Stimulated activated CD8-positive, alpha-beta memory T cell treated with anti-CD3 and anti-CD28 coated beads, Interleukin-7, amount 100 ng/mL, for 48 hours (primary cell): ENCODE measurements around the gene METTL16.
"Not testable (repeated sequence)": the region's sequence is repeated elsewhere in the genome, so short reads cannot be mapped to it uniquely, and the experiment has no call there.

Experiments
- DNase-seq, 2 donors: peaks; one replicate each; pipeline ENCODE4 v3.0.0-alpha.2; 2020; ENCODE audit warnings: low read depth in 1 of 2; ENCODE audit errors: extremely low read depth in 1 of 2

Gene METTL16, protein sequence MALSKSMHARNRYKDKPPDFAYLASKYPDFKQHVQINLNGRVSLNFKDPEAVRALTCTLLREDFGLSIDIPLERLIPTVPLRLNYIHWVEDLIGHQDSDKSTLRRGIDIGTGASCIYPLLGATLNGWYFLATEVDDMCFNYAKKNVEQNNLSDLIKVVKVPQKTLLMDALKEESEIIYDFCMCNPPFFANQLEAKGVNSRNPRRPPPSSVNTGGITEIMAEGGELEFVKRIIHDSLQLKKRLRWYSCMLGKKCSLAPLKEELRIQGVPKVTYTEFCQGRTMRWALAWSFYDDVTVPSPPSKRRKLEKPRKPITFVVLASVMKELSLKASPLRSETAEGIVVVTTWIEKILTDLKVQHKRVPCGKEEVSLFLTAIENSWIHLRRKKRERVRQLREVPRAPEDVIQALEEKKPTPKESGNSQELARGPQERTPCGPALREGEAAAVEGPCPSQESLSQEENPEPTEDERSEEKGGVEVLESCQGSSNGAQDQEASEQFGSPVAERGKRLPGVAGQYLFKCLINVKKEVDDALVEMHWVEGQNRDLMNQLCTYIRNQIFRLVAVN

DNA sequence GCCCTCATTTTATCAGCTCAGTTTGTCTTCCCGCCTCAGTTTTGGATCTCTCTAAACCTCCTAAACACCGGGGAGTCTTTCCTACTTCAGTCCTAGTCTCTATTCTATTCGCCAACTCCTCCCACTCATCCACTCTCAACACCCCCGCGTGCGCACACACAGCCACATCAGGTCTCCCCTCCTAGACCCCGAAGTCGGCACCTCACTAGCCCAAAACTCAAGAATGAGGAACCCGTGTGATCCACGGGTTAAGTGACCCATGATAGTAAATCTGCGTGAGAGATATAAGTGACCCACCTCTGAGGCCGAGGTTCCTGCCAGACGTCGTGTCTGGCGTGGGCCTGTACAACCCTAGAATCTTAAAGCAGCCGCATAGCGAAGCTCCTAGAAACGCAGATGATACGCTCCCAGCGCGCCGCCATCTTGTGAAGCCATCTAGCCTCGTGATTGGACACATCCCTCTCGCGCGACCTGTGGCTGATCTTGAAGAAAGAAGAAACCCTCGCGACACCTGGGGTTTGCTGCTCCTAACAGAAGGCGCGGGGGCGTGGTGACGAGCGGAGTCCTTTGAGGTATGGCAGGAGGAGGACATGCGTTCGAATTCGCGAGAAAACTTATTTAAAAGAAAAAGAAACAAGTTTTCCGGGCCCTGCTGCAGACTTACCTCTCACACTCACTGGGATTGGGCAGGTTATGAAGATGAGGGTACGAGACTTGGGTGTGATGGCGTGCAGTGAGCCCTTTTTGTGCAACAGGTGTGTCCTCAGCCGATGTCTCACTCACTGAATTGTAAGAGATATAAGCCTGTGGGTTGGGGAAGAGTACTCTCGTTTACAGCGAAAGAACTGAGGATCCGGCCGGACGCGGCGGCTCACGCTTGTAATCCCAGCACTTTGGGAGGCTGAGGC lies at the start of gene METTL16:
Gene METTL16, minus strand, starts transcription at position 427 of the 908 bp plus-strand sequence. CDS start 9,557 bp downstream, outside the sequence.
- peak; percentile 90 to 99 for DNase-seq

DNA sequence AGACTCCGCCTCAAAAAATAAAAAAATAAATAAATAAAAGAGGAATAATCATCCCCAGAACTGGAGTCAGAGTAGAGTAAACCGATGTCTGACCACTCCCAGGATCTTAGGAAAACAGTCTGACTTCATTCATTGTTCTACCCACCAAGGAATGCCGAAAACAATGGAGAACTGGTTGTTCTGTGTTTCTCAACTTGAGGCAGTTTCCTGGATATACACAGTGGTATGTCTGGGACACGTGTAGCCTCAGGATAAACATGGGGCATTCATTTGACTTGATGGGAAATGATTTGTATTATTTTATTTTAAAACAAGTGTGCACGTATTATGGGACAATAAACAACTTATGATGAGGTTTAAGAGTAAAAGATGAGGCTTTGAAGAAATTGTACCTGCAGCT lies 49.0 kb upstream of the METTL16 start:
- no peak for DNase-seq

DNA sequence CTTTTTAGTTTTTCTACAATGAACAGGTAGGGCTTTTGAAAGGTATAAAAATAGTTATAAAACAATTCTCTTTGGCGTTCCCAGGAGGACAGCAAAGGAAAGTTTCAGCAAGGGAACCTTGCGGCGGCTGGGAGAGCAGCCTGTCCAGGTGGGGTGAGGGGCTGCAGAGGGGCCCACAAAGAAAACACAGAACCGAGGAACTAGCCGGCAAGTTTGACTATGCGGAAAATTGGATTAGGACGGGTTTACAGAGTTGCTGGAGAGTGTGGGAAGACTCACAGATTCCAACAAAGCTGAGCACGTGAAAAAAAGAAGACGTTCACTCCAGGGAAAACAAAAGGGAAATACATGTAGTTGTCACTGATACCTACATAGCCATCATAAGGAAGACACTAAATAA lies 40.2 kb upstream of the METTL16 start:
- no peak for DNase-seq

DNA sequence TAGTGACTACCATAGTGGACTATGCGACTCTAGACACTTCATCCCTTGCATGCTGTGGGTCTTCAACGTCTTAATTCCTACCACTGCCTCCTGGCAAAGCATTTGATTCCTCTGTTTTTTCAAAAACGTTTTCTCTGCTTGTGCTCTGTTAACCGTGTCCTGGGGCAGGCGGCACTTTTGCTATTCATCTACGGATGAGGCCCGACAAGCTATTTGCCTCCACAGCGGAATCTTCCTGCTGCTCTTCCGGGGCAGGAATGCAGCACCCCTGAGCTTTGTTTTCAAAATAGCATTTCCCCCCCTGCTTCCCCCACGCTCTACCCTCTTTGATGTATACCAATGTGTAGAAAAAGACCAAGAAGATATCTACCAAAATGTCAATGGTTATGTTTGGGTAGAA lies 39.8 kb upstream of the METTL16 start:
- no peak for DNase-seq

DNA sequence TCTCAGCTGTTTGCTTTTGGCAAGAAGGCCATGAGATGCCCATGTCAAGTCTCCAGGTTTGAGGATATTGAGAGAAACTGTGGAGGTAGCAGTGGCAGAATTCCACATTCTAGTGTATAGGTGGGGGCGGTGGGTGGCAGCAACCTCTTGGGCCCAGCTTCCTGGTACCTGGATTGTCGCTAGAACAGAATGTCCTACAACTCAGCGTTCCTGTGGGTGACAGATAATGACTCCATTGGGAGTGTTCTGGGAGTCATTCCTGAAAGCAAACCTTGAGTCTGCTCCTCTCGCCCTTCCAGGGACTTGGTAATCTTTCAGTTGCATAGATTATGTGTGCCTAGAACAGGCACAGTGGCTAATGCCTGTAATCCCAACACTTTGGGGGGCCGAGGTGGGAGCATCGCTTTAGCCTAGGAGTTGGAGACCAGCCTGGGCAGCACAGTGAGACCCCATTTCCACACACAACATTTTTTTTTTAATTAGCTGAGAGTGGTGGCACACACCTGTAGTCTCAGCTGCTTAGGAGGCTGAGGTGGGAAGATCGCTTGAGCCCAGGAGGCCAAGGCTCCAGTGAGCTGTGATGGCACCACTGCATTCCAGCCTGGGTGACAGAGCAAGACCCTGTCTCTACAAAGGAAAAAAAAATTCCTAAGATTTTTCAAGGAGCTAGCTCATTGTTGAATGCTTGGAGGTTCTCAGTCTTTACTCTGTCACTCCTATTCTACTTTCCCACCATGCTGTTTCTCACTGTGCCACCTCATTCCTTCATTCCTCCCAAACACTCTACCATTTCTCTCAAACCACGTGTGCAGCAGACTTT lies 37.9 kb upstream of the METTL16 start:
- no peak for DNase-seq

DNA sequence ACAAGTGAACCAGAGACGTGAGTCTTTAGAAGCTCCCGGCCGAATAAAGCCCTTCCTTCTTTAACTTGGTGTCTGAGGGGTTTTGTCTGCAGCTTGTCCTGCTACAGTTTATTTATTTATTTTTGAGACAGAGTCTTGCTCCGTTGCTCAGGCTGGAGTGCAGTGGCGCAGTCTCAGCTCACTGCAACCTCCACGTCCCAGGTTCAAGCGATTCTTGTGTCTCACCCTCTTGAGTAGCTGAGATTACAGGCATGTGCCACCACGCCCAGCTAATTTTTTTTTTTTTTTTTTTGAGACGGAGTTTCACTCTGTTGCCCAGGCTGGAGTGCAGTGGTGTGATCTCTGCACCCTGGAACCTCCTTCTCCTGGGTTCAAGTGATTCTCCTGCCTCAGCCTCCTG lies 36.3 kb upstream of the METTL16 start:
- DNase-seq = not testable (repeated sequence)

DNA sequence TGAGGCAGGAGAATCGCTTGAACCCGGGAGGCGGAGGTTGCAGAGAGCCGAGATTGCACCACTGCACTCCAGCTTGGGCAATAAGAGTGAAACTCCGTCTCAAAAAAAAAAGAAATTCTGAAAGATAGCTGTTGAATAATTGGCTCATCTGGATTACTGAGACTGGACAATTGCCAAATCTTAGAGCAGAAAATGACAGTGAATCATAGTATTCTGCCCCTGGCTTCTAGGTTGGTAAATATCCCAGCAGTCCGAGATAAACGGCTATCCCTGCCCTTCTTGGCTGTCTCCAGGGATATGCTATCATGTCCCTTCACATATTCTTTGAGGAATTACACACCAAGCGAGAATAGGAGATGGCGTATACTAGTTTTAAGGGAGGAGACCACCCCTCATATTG lies 35.5 kb upstream of the METTL16 start:
- DNase-seq = no peak

DNA sequence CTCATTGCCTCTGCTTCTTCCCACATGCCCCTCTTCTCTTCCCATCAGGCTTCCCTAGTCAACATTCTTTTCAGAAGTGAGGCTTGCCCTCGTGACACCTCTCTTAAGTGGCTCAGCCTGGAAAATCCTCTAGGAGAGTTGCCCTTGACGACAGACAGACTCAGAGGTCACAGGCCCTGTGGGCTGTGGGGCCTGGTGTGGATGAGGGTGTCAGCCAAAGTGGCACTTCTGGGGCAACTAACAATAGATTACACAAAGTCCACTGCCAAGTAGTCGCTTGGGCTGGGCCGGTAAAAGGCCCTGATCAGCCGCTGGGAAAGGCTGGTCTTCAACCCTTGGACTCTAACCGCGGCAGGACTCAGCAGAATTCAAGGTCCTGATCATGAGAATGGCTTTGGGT lies 33.7 kb upstream of the METTL16 start:
- DNase-seq = no peak

DNA sequence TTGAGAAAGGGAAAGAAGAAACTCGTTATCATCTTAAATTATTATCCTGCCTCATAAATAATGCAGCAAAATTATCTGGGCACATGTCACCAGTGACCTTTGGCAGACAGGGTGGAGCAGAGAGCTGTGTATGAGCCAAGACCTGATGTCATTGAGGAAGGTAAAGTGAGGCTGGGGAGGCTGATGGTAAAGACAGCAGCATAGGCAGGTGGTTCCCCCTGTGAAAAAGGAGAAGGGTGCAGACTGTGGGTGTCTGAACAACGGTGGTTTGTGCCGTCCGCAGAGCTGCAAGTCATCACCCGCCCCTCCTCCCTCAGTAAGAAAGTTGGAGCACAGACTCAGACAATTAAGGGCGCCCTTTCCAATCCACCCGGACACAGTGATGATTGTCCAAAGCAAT lies 30.8 kb upstream of the METTL16 start:
- no peak for DNase-seq

DNA sequence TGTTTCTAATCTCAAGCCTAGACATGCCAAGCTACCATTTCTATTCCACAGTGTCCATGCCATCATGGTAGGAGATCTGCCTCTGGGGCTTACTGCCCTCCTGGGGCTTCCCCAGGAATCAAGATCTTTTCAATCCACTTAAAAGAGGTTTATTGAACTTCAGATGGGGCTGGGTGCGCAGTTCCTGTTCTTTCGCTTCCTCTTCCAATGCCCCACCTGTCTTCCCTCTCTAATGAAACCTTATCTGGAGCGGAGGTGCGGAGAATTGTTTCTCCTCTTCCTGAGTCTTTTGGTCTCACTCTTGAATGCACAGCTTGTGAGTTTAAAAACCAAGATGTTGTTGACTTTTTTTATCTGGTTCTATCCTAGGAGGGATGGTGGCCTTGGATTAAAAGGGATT lies 30.4 kb upstream of the METTL16 start:
- no peak for DNase-seq

DNA sequence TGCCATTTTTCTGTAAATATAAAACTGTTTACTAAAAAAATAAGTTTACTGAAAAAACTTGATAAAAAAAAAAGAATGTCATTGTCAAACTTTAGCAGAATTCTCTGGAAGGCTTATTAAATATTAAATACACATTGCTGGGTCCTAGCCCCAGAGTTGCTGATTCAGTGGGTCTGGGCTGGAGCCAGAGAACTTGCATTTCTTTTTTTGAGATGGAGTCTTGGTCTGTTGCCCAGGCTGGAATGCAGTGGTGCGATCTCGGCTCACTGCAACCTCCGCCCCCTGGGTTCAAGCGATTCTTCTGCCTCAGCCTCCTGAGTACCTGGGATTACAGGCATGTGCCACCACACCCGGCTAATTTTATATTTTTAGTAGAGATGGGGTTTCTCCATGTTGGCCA lies 25.9 kb upstream of the METTL16 start:
- DNase-seq = not testable (repeated sequence)

DNA sequence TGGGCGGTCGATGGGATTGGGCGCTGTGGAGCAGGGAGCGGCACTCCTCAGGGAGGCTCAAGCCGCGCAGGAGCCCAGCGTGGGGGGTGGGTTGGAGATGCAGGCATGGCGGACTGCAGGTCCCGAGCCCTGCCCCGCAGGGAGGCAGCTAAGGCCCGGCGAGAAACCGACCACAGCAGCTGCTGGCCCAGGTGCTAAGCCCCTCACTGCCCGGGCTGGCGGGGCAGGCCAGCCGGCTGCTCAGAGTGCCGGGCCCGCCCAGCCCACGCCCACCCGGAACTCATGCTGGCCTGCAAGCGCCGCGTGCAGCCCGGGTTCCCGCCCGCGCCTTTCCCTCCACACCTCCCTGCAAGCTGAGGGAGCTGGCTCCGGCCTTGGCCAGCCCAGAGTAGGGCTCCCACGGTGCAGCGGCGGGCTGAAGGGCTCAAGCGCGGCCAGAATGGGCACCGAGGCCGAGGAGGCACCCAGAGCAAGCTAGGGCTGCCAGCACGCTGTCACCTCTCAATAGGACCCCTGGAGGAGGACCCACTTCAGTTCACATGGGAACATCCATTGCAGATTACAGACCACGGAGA lies 20.5 kb upstream of the METTL16 start:
- DNase-seq = no peak

DNA sequence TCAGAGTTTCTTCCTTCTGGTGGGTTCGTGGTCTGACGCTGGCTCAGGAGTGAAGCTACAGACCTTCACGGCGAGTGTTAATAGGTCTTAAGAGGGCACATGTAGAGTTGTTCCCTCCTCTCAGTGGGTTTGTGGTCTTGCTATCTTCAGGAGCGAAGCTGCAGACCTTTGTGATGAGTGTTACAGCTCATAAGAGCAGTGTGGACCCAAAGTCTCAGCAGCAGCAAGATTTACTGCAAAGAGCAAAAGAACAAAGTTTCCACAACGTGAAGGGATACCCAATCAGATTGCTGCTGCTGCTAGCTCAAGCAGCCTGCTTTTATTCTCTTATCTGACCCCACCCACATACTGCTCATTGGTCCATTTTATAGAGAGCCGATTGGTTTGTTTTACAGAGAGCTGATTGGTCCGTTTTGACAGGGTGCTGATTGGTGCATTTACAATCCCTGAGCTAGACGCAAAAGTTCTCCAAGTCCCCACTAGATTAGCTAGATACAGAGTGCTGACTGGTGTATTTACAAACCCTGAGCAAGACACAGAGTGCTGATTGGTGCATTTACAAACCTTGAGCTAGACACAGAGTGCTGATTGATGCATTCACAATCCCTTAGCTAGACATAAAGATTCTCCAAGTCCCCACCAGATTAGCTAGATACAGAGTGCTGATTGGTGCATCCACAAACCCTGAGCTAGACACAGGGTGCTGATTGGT lies 19.7 kb upstream of the METTL16 start:
- DNase-seq = not testable (repeated sequence)

DNA sequence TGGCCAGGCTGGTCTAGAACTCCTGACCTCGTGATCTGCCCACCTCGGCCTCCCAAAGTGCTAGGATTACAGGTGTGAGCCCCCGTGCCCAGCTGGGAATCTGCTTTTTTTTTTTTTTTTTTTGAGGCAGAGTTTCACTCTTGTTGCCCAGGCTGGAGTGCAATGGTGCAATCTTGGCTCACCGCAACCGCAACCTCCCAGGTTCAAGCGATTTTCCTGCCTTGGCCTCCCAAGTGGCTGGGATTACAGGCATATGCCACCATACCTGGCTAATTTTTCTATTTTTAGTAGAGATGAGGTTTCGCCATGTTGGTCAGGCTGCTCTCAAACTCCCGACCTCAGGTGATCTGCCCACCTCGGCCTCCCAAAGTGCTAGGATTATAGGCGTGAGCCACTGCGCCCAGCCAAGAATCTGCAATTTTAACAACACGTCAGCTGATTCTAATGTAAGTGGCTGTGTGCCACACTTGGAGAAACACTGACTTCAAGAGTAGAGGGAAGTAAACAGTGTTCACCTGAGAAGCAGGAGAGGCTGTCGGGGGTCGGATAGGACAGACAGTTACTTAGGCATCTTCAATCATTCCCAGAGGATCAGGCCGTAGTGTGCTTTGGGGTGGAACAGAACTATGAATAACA lies 10.2 kb upstream of the METTL16 start:
- not testable (repeated sequence) for DNase-seq

DNA sequence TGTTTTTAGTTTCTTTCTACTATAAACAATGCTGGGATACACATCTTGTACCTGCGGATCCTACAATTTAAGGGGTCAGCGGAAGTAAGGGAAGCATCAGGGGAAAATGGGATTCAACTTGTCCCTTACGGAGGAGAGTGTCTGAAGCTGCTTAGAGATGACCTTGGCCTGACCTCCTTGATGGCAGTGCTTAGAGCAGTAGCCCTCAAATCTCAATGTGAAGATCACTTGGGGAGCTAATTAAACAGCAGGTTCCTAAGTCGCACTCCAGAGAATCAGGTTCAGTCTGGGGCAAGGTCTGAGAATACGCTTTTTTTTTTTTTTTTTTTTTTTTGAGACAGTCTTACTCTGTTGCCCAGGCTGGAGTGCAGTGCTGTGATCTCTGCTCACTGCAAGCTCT lies 9.6 kb upstream of the METTL16 start:
- no peak for DNase-seq

DNA sequence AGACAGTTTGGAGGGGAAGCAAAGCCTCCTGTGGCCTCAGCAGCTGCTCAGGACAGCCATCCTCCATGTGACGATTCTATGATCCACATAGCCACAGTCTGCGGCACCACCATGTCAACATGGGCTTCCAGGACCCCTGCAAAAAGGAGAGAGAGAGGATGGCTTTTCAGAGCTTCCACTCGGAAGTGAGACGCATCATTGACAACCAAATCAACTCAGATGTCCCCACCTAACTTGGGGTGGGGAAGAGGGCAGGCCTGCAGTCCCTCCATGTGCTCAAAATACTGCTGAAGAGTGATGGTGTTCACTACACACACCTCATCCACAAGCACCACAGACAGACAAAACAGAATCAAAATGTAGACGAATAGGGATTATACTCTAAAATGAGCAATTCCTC lies 5.9 kb upstream of the METTL16 start:
- DNase-seq = no peak

DNA sequence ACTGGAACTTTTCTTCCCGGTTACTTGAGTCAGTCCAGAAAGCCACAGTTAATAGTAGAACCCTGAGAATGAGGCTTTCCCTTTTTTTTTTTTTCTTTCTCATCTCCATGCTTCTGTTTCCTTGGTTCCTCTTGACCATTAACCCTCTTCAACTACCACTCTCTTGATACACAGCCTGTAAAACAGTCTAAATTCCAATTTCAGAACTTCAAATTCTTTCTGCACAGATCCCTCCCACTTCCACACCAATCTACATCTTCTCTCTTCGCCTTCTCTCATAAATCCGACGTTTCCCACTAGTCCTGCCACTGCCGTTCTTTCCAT lies 588 bp downstream of the METTL16 start:
- no peak for DNase-seq

DNA sequence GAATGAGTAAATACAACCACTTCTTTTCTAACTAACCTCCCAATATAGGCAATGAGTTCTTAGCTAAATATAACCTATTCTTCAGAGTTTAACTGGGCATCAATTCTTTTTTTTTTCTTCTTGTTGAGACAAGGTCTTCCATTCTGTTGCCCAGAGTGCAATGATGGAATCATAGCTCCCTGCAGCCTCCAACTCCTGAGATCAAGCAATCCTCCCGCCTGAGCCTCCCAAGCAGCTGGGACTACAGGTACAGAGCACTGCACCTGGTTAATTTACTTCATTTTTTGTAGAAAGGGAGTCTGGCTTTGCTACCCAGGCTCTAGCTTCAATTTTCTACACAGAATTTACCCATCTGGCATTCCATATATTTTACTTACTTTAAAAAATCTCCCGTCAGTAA lies 1.1 kb downstream of the METTL16 start:
- no peak for DNase-seq

DNA sequence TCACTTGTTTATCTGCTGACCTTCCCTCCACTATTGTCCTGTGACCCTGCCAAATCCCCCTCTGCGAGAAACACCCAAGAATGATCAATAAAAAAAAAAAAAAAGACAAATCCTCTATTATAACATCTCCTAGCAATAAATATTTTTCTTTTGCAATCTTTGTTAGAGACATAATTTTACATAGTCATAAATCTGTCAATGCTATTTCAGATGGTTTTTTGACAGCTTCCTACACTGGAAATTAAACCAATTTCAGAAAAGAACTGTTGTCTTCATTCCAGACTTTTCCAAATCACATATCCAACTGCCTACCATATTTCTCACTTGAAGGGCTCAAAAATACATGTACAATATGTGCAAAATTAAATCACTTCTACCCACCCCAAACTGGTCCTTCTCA lies 3.7 kb downstream of the METTL16 start:
- no peak for DNase-seq
